Measurements from ENCODE around the gene MED4.
"Not testable (repeated sequence)": the region's sequence is repeated elsewhere in the genome, so short reads cannot be mapped to it uniquely, and the experiment has no call there.

MED4 gene

DNA sequence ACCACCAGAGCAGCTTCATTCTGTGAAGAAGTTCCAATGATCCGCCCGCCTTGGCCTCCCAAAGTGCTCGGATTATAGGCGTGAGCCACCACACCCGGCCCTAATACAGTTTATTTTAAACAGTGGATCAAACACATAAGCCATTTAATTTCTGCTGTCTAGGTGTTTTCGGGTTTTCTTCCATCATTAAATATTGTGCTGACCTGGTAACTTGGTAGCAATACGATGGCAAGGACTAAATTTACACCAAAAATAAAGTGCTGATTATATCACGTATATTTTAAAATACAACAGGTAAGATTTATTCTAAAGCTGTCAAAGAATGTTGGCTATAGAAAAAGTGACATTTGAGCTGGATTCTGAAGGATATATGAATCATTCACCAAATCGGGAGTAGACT lies 1.3 kb downstream of the MED4 start:
- DNase-seq, result no peak

DNA sequence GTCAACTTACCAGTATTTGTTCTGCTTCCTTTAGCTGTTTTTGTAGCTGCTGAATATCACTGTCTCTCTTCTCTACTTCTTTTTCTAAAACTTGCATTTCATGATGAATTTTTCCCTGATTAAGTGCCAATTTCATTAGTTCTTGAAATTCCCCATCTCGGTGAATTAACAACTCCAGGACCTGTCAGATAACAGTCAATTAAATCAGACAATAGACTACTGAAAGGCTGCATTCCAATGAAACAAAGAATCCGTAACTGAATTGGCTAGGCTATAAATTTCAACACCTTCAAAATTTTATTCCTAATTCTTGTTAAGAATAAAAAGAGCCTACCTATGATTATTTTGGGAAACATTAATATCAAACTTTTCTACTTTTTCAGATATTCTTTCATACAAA lies 8.6 kb downstream of the MED4 start:
- no peak for DNase-seq

DNA sequence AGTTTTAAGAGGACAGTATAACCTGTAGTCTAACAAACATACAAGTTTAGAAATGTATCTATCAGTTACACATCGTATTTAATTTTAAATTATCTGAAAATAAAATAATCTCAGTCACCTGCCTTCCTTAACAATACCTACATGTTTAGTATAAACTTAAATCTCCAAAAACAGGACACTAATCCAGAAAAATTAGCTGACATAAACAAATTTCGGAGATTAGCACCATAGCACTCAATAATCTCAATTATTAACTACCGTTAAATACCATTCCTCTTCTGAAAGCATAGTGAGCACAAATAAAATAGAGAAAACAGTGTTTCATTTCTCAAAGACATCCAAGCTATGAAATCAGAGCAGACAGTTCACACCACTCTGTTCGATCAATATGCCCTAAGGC lies 13.2 kb downstream of the MED4 start:
- DNase-seq, result no peak

DNA sequence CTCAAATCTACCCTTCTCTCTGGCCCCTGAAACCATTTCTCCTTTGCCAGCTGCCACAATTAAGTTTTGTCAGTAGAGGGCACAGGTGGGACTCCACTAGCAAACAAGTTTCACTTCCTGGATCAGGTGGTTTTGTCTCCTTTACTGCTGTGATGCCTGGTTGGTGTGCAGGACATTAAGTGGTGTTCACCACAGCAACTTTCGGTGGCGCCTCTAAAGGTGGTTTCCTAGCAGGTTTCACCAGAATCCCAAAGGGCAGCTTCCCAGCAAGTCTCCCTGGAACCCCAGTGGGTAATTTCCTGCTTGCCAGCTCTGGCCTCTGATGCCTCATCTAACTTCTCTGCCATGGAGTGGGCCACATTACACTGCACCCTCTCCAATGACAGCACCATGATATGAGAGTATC lies 16.6 kb downstream of the MED4 start:
- no peak for DNase-seq

DNA sequence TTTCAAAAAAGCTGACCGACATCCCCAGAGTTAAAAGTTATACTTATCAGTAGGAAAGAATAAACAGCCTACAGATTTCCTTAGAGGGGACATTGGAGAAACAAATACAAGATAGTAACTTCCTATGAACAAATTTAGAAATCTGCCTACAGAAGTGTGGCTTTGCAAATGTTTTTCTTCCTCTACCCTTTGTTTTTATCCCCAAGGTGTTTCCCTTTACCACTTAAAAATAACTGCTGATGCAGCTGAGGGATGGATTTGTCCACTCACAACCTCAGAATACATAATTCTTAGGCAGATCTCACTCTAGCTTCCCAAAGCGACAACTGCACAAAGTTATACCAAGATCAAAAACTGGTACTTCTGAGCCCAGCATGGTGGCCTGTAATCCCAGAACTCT lies 20.9 kb downstream of the MED4 start:
- no peak for DNase-seq

DNA sequence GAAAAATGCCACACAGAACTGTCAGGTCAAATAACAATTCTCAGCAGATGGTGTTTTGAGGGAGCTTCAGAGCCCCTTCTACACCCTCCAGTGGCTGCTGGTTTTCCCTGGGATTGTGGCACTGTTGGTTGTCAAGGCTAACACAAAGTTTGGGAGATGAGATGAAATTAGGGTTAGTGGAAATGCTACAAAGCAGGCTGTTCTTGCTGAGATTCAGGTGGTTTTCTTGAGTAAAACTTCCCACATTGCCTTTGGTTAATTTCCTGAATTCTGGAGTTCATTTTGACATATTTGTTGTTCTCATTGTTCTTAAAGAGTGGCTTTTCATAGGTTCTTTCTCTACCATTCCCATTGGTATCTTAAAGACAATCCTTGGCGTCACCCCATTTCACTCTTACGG lies 22.1 kb downstream of the MED4 start:
- no peak for DNase-seq

DNA sequence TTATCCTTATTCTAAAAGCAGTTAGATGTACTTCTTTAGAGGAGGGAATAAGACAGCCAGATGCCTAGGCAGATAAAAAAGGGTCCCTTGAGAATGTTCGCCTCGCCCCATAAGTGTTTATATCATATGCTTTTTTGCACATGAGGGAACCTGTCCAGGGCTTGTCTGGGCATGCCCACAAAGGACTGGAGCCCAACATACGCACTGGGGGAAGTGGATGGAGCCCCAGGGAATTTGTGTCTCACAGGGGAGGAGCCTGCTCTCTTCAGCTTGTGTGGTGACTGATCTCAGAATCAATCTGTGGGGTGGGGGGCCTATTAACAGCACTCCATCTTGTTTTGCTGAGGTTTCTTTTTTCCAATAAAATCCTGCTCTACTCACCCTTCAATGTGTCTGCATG lies 22.6 kb downstream of the MED4 start:
- no peak for DNase-seq

DNA sequence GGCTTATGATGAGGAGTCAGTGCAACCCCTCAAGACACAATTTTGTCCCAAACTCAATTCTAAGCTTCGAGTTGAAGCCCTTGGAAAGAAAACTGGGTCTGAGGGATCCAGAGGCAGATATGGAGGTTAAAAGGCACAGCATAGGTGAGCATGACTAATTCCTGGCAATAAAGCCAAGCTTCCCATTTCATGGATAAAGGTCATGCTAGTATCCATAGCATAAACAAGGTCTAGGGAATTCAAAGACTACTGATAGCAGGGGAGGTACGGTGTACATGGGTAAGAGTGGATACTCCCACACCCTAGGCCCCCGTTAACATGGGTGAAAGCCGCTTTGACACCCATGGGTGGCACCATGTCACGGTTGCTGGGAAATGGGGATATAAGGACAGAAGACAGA lies 24.0 kb downstream of the MED4 start:
- no peak for DNase-seq

DNA sequence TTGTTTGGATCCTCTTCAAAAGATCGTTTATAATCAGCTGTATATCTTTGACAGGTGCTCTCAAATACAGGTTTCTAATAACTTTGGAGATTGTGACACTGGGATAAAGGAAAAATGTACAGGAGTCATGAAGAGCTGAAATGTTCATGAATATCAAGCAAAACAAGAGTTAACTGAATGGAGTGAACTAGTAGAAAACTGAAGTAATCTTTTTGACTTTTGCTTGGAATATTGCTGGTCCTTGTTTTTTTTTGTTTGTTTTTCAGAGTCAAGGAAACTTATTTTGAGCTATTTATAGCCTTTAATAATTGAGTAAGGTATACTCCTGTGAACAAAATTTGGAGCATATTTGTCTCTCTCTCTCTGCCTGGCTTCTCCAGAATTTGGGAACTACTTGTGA lies 25.3 kb downstream of the MED4 start:
- DNase-seq, result no peak

DNA sequence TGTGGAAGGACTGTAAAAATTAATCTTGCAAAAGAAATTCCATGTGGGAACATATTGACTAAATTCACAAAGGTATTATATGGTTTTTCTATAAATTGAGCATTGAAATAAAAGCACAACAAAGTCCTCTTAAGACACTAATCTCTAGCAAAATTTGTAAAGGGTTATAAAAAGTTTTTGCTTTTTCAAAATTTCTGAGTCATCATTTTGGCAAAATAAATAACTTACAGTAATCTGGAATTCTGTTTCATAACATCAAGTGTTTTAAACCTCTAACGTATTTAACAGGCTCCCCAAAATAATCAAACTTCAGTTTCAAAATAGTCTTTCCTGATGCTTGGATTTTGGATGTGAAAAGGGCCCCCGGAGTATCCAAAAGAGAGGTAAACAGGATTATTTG lies 26.0 kb downstream of the MED4 start:
- no peak for DNase-seq

DNA sequence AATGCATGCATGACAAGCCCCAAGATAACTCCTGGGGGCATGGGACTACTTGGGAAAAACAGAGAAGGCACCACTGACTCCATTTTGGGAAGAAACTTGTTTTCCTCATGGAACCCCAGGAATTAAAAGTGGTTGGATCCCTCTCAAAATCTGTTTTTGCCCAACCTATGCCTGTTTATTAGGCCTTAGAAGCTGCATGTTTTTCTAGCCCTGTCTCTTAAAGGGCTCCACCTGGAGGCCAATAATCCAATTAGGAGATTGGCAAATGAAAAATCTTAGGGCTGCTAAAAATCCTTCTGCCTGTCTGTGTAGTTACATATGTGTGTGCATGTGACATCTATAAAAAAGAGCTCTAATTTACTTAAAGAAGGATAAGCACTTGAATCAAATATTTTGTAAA lies 26.9 kb downstream of the MED4 start:
- no peak for DNase-seq

DNA sequence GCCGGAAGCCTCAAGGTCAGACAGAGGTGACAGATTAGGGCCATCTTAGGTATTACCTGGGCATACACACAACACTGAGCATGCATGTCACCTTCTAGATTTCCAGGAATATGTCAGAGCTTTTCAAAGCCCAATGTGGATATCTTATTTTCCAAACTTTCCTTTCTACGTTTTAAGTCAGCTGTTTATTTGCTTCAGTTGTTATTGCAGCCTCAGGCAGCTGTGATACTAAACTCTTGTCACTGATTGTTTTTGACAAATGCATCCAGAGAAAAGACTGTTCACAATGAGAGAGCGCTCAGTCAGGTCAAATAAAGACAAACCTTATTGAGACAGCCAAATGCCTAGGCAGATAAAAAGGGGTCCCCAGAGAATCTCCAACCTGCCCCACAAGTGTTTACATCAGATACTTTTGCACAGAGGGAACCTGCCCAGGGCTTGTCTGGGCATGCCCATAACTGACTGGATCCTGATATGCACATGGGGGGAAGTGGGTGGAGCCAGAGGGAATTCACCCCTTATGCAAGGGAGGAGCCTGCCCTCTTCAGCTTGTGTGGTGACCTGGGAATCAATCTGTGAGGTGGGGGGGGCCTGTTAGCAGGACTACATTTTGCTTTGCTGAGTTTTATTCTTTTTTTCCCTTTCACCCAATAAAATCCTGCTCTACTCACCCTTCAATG lies 28.5 kb downstream of the MED4 start:
- DNase-seq, result no peak

DNA sequence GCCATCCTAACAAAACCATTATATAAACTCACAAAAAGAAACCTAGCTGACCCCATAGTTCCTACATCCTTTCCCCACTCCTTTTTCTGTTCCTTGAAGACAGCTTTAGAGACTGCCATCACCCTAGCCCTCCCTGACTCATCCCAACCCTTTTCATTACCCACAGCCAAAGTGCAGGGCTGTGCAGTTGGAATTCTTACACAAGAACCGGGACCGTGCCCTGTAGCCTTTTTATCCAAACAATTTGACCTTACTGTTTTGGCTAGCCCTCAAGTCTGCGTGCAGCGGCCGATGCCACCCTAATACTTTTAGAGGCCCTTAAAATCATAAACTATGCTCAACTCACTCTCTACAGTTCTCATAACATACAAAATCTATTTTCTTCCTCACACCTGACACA lies 35.0 kb downstream of the MED4 start:
- not testable (repeated sequence) for DNase-seq

DNA sequence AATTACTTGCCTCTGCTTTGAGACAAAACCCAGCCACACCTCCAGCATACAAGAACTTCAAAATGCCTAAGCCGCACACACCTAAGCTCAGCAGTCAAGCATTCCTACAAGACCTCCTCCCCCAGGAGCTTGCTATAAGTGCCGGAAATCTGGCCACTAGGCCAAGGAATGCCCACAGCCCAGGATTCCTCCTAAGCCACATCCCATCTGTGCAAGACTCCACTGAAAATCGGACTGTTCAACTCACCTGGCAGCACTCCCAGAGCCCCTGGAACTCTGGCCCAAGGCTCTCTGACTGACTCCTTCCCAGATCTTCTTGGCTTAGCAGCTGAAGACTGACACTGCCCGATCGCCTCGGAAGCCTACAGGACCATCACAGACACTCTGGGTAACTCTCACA lies 36.4 kb downstream of the MED4 start:
- not testable (repeated sequence) for DNase-seq

DNA sequence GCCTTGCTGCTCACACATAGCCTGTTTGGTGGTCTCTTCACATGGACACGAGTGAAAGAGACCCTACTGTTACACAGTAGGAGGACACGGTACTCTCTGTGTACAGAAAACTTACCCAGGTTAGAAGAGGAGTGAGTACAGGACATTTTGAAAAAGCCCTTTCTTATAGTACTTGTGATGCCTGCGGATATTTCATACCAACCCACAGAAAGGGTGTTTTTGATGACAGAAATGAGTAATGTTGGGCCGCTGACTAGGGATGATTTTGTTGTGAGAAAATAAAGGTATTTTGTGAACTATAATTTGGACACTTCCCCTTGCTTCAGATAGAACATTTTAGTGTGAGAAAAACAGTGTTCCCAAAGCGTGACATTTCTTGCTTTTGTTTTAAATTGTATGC lies 39.2 kb downstream of the MED4 start:
- DNase-seq, result no peak

DNA sequence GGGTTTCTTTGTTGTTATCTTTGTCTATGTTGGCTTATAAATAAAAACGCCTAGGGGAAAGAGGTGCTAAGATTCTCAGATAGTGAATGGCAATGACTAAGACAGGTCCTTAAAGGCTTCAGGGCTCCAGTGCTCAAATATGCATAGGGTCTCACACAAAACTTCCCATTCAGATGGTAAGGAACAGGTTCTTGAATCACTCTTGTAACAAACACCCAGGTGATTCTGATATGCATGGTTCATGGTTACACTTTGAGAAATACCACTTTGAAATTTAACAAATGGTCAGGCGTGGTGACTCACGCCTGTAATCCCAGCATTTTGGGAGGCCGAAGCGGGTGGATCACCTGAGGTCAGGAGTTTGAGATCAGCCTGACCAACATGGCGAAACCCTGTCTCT lies 40.3 kb downstream of the MED4 start:
- no peak for DNase-seq

DNA sequence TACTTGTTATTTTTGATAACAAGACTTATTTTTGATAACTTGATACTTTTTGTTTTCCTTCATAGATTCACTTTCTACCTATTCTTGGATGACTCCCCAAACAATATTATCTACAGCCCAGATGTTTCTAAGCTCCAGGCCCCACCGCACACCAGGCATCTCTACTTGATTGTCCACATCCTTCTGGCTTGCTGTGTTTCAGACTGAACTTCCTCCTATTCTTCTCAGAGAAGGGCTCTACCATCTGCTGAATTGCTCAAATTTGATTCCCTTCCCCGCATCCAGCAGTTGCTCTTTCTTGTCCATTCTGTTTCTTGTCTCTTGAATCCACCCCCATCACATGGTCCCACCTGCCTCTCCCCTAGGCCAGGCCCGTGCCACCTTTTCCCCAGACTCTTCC lies 44.4 kb downstream of the MED4 start:
- DNase-seq, result no peak

DNA sequence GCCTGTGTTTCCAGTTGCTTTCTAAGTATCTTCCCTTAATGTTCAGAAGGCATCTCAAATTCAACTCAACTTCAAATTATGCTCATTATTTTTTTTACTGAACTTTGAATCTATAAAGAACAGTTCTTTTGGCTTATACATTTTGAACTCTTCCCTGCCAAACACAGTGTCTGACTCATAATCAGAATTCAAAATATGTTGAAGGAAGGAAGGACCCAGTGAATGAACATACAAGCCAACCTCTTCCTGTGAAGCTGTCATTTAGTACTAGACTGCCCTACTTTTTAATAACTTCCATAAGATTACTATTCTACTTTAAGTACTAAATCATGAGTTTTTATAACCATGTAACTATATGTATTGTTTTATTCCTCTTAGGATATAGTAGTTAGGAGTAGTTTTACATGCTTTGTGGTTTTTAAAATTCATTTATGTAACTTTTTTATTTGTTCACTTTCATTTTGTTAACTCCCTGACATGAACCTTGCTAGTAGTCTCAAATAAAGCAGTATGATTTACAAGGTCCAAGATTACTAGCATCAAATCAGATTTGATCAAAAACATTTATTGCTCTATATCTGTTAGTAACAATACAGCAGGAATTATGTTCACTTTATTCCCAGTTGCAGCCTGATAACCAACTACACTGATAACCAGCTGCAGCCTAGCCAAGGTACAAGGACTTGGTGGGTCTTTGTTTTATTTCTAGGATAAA lies 51.0 kb downstream of the MED4 start:
- peak in 1 of 2 donors; percentile 52 for DNase-seq

DNA sequence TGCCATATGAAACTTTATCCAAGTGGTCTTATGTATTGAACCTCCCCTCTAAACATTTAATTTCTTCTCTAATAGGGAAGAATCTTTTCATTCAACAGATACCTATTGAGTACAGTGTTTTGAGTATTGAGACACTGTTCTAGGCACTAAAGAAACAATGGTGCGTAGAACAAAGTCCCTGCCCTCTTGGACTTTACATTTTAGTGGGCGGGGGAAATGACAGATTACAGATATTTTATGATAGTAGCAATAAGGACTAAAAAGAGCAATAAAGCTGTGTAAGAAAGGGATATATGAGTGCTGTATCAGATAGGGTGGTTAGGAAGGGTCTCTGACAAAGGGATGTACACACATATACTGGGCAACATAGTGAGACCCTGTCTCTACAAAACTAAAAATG lies 52.0 kb downstream of the MED4 start:
- DNase-seq, result no peak

DNA sequence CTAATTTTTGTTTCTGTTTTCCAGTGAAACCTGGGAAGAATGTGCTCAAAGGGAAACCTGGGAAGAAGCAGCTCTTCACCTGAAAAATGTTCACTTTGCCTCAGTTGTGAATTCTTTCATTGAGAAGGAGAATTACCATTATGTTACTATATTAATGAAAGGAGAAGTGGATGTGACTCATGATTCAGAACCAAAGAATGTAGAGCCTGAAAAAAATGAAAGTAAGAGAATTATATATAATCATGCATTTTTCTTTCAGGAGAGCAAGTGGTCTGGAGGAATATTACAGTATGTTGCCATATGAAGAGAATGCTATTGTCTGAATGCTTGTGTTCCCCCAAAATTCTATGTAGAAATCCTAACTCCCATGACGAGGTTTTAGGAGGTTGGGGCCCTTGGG lies 54.0 kb downstream of the MED4 start:
- no peak for DNase-seq

DNA sequence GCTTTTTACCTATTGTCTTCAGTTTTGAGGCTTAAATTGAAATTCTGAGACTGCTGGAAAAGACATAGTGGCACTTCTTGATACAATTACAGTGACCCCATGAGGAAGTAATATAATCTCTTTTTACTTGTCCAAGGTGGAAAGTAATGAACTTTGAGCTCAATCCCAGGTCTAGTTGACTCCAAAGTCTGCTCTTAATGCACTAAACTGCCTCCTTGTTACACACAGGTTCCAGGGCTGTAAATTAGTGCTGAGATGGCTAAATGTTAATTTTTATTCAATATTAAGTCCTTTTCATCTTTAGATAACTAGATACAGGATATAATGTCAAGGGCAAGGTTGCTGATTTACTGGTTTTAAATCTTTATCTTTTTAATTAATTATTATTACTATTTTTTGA lies 54.9 kb downstream of the MED4 start:
- no peak for DNase-seq

DNA sequence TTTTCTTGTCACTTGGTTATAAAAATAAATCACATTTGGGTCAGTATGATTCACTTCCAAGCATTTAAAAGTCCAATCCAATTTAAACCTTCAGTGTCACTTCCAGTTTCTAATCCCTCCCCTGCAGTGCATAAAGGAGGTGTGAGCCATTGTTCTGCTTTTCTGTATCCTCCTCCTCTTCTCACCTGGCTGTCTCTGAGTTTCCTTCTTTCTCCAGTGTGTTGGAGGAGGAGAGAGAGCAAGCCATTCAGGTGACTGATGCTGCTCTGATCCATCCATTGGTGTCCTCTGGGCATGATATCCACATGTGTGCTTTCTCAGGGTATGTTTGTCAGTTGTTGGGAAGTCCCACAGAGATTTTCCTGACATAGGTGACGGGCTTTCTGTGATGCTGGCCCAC lies 56.1 kb downstream of the MED4 start:
- DNase-seq, result no peak

DNA sequence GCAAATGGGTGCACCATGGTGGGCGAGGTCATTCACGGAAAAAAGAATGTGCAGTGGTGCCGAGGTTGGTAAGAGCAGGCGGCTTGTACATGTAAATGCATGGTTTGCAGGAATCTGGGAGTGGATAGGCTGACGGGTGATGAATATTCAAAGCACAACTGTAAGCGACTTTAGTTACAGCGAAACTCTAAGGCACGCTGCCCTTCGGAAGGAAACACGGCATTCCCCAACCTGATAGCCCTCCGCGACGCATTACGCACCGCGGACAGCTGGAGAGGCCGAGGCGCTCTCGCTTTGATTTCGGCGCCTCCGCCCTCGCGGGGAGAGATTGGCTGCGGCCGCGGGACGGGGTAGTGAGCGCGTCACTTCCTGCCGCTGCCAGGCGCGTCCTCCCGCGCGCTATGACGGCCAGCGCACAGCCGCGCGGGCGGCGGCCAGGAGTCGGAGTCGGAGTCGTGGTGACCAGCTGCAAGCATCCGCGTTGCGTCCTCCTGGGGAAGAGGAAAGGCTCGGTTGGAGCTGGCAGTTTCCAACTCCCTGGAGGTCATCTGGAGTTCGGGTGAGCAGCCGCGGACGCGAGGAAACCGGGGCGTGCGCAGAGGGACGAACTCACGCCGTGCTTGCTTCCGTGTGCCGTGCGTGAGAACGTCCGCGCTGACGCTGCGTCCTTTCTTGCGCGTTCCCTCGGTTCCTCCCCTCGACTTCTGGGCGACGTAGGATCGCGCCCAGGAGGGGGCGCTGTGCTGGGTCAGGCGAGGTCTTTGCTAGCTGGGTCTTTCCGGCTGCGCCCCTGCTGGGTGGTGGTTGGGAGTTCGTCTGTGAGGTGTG lies 57.3 kb downstream of the MED4 start, which contains the start of gene NUDT15:
TSS of gene NUDT15 (plus strand) at position 381 of the 828 bp plus-strand sequence. CDS start at position 402, 21 bp downstream.
- peak; percentile 86 to 95 for DNase-seq

DNA sequence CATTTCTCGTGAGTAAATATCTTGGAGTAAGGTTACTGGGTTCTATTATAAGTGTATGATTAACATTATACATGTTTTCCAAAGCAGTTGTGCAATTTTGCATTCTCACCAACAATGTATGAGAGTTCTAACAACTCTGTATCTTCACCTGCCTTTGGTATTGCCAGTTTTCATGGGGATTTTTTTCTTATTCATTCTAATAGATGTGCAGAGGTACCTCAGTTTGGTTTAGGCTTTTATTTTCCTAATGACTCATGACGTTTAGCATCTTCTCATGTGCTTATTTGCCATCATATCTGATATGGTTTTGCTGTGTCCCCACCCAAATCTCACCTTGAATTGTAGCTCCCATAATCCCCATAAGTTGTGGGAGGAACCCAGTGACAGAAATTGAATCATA lies 65.0 kb downstream of the MED4 start:
- no peak for DNase-seq

All from bone marrow (tissue), 2 donors.